Neuronal stem cell (in vitro differentiated cells): Measurements from ENCODE around the gene PPARG.
"Not testable (repeated sequence)": the region's sequence is repeated elsewhere in the genome, so short reads cannot be mapped to it uniquely, and the experiment has no call there.

Experiments
- DNase-seq: peaks from one replicate; pipeline ENCODE4 v3.0.0-alpha.2; 2013; ENCODE audit warnings: low spot score
- H2AFZ ChIP-seq: one replicate; pipeline ENCODE4 v1.6.1; 2013; ENCODE audit warnings: mild to moderate bottlenecking, low read length, inconsistent platforms
- H2AK5ac ChIP-seq: 2 replicates; pipeline ENCODE4 v1.6.1; 2013; ENCODE audit warnings: low read depth, mild to moderate bottlenecking, inconsistent platforms, low read length, moderate library complexity, mixed read lengths
- H2BK120ac ChIP-seq: 2 replicates; pipeline ENCODE4 v1.6.1; 2013; ENCODE audit warnings: low read depth, mild to moderate bottlenecking, inconsistent platforms, low read length, moderate library complexity, mixed read lengths
- H2BK12ac ChIP-seq: one replicate; pipeline ENCODE4 v1.6.1; 2013; ENCODE audit warnings: low read length, inconsistent platforms
- H2BK15ac ChIP-seq: 2 replicates; pipeline ENCODE4 v1.6.1; 2013; ENCODE audit warnings: mild to moderate bottlenecking, low read length, inconsistent platforms, mixed read lengths
- H2BK5ac ChIP-seq: one replicate; pipeline ENCODE4 v1.6.1; 2013; ENCODE audit warnings: inconsistent platforms, mild to moderate bottlenecking, low read length, moderate library complexity
- H3K14ac ChIP-seq: one replicate; pipeline ENCODE4 v1.6.1; 2013; ENCODE audit warnings: low read length, inconsistent platforms
- H3K18ac ChIP-seq: 2 replicates; pipeline ENCODE4 v1.6.1; 2013; ENCODE audit warnings: low read length, inconsistent platforms
- H3K23ac ChIP-seq: 2 replicates; pipeline ENCODE4 v1.6.1; 2013; ENCODE audit warnings: low read depth, mild to moderate bottlenecking, mixed read lengths, low read length, inconsistent platforms; ENCODE audit not compliant: poor library complexity
- H3K27ac ChIP-seq: replicated peaks from 3 replicates; pipeline ENCODE4 v1.5.1; 2013; ENCODE audit warnings: low read length, inconsistent platforms
- H3K27me3 ChIP-seq, 3 experiments: 2 replicates each; pipeline ENCODE4 v1.6.1; 2013; ENCODE audit warnings: low read length in 3 of 3, mild to moderate bottlenecking in 2 of 3, inconsistent platforms in 1 of 3, low read depth in 1 of 3, mixed read lengths in 1 of 3, moderate library complexity in 1 of 3; ENCODE audit not compliant: control insufficient read depth in 3 of 3, insufficient read depth in 3 of 3
- H3K36me3 ChIP-seq, 2 donors: replicated peaks in 1 of 2; 2 replicates each; pipeline ENCODE4 v1.6.1; 2013; ENCODE audit warnings: low read length in 2 of 2; ENCODE audit not compliant: control insufficient read depth in 2 of 2, insufficient read depth in 2 of 2
- H3K4ac ChIP-seq: 2 replicates; pipeline ENCODE4 v1.6.1; 2013; ENCODE audit warnings: inconsistent platforms, mild to moderate bottlenecking, low read length, moderate library complexity
- H3K4me1 ChIP-seq, 2 donors: 1 replicate in 1 of 2; 2 replicates in 1 of 2; pipeline ENCODE4 v1.6.1; 2013; ENCODE audit warnings: low read length in 2 of 2, low read depth in 1 of 2; ENCODE audit not compliant: control insufficient read depth in 2 of 2, insufficient read depth in 1 of 2
- H3K4me2 ChIP-seq: one replicate; pipeline ENCODE4 v1.6.1; 2013; ENCODE audit warnings: mild to moderate bottlenecking, low read length, inconsistent platforms; ENCODE audit not compliant: insufficient read depth, poor library complexity, severe bottlenecking
- H3K4me3 ChIP-seq, 2 donors: 2 replicates each; pipeline ENCODE4 v1.5.1; 2013; ENCODE audit warnings: low read length in 2 of 2, mild to moderate bottlenecking in 2 of 2, inconsistent platforms in 1 of 2, moderate library complexity in 1 of 2
- H3K79me1 ChIP-seq: one replicate; pipeline ENCODE4 v1.6.1; 2013; ENCODE audit warnings: low read depth, mild to moderate bottlenecking, inconsistent platforms, low read length, moderate library complexity
- H3K9ac ChIP-seq: one replicate; pipeline ENCODE4 v1.6.1; 2013; ENCODE audit warnings: mild to moderate bottlenecking, low read depth, low read length, inconsistent platforms; ENCODE audit not compliant: poor library complexity
- H3K9me3 ChIP-seq, 2 donors: replicated peaks in 1 of 2; 2 replicates each; pipeline versions ENCODE3 to v1.6.1; 2013; ENCODE audit warnings: low read length in 2 of 2, mild to moderate bottlenecking in 2 of 2, inconsistent platforms in 1 of 2, low read depth in 1 of 2, mixed read lengths in 1 of 2, moderate library complexity in 1 of 2; ENCODE audit not compliant: control insufficient read depth in 2 of 2, insufficient read depth in 1 of 2
- H4K8ac ChIP-seq: one replicate; pipeline ENCODE4 v1.6.1; 2013; ENCODE audit warnings: low read depth, mild to moderate bottlenecking, inconsistent platforms, low read length, moderate library complexity
- H4K91ac ChIP-seq: one replicate; pipeline ENCODE4 v1.6.1; 2013; ENCODE audit warnings: low read length, low read depth, mild to moderate bottlenecking, inconsistent platforms; ENCODE audit not compliant: poor library complexity
- WGBS, 2 donors: extraction: QIAGEN DNeasy Blood & Tissue Kit; methylation state at CpG; one replicate each; pipeline ENCODE4 v1.1.7; 2013; ENCODE audit warnings: missing lambda C conversion rate in 2 of 2, mixed read lengths in 1 of 2; ENCODE audit not compliant: insufficient read length in 2 of 2, insufficient replicate concordance in 1 of 2; ENCODE audit errors: extremely low coverage in 2 of 2; 5-methylcytosine and 5-hydroxymethylcytosine counted together

Gene PPARG

GRCh38 chr3:12285779-12286178, 3.1 kb upstream of the PPARG start:
- not testable (repeated sequence) for H3K14ac ChIP-seq, H2AK5ac ChIP-seq, H3K4me1 ChIP-seq, H3K27ac ChIP-seq, H2BK5ac ChIP-seq, DNase-seq, H3K9ac ChIP-seq, H4K91ac ChIP-seq, H3K36me3 ChIP-seq, H3K4me2 ChIP-seq, H3K23ac ChIP-seq, H2AFZ ChIP-seq, H3K18ac ChIP-seq, H2BK12ac ChIP-seq, H3K79me1 ChIP-seq, H2BK15ac ChIP-seq, H3K4ac ChIP-seq, H3K9me3 ChIP-seq, H3K4me3 ChIP-seq, H2BK120ac ChIP-seq, H4K8ac ChIP-seq
- H3K27me3 ChIP-seq: peaks cover 8 to 55% (median 25%) of the 10 kb centered on the region in 3 experiments
- no CpG with 5 or more reads among the region's 7 CpGs for WGBS, 2 donors

GRCh38 chr3:12286504-12286903, 2.4 kb upstream of the PPARG start:
- Histone ChIP-seq H2BK12ac (no peak overlapping the region), H3K79me1 (no peaks in the 10 kb centered on the region), H3K9me3 (no peaks in the 10 kb centered on the region), H3K4me1 (no peaks in the 10 kb centered on the region), H3K4me3 (no peak overlapping the region), H3K27me3 (peaks cover 8 to 62% (median 25%) of the 10 kb centered on the region in 3 experiments), H3K23ac (no peak overlapping the region), H3K4me2 (no peak overlapping the region), H3K14ac (no peak overlapping the region), H2BK15ac (no peak overlapping the region), H2AFZ (no peak overlapping the region), H3K27ac (no peak overlapping the region), H2BK120ac (no peak overlapping the region), H3K4ac (no peak overlapping the region), H3K9ac (no peak overlapping the region), H4K8ac (no peak overlapping the region), H4K91ac (no peak overlapping the region), H3K18ac (no peak overlapping the region), H2AK5ac (no peak overlapping the region), H3K36me3 (no peaks in the 10 kb centered on the region), H2BK5ac (no peak overlapping the region)
- DNase-seq: no peak
- no CpG with 5 or more reads among the region's 12 CpGs for WGBS, 2 donors

- H3K18ac ChIP-seq: peak overlapping the region; percentile 85
- peak overlapping the region; percentile 66 for H2AFZ ChIP-seq
- H3K14ac ChIP-seq: peak overlapping the region; percentile 56
- H4K8ac ChIP-seq: no peak overlapping the region
- H3K4me3 ChIP-seq: peak overlapping the region in 1 of 2 donors; percentile 76
- no peak overlapping the region for H2BK120ac ChIP-seq
- H2BK12ac ChIP-seq: no peak overlapping the region
- H3K4me2 ChIP-seq: peak overlapping the region; percentile 80
- peaks cover 8 to 68% (median 25%) of the 10 kb centered on the region in 3 experiments for H3K27me3 ChIP-seq
- H2BK5ac ChIP-seq: no peak overlapping the region
- no peaks in the 10 kb centered on the region for H3K79me1 ChIP-seq
- no peaks in the 10 kb centered on the region for H3K36me3 ChIP-seq
- H2BK15ac ChIP-seq: no peak overlapping the region
- no peak for DNase-seq
- H3K4ac ChIP-seq: no peak overlapping the region
- H4K91ac ChIP-seq: no peak overlapping the region
- H3K27ac ChIP-seq: no peak overlapping the region
- H2AK5ac ChIP-seq: no peak overlapping the region
- H3K9ac ChIP-seq: peak overlapping the region; percentile 21
- no CpG with 5 or more reads among the region's 33 CpGs for WGBS, 2 donors
- H3K9me3 ChIP-seq: no peaks in the 10 kb centered on the region
- H3K23ac ChIP-seq: no peak overlapping the region
- H3K4me1 ChIP-seq: no peaks in the 10 kb centered on the region
These were observed 1.7 kb upstream of the PPARG start for GRCh38 chr3:12286927-12287726.

GRCh38 chr3:12287727-12288181, 1.1 kb upstream of the PPARG start:
- H3K36me3 ChIP-seq: no peaks in the 10 kb centered on the region
- H3K14ac ChIP-seq: no peak overlapping the region
- H3K18ac ChIP-seq: peak overlapping the region; percentile 92
- no peak overlapping the region for H2BK120ac ChIP-seq
- peak overlapping the region; percentile 53 for H2BK5ac ChIP-seq
- DNase-seq: peak; percentile 44
- H4K91ac ChIP-seq: no peak overlapping the region
- peaks cover 8 to 73% (median 25%) of the 10 kb centered on the region in 3 experiments for H3K27me3 ChIP-seq
- H2BK15ac ChIP-seq: peak overlapping the region; percentile 75
- H2AFZ ChIP-seq: peak overlapping the region; percentile 80
- no peak overlapping the region for H2AK5ac ChIP-seq
- peak overlapping the region; percentile 98 for H3K4me2 ChIP-seq
- no peaks in the 10 kb centered on the region for H3K79me1 ChIP-seq
- peak overlapping the region; percentile 84 for H3K9ac ChIP-seq
- H3K4me3 ChIP-seq: peak overlapping the region in 1 of 2 donors; percentile 81
- no peak overlapping the region for H2BK12ac ChIP-seq
- no peaks in the 10 kb centered on the region for H3K4me1 ChIP-seq
- H4K8ac ChIP-seq: no peak overlapping the region
- H3K9me3 ChIP-seq: no peaks in the 10 kb centered on the region
- H3K4ac ChIP-seq: no peak overlapping the region
- H3K27ac ChIP-seq: no peak overlapping the region
- no peak overlapping the region for H3K23ac ChIP-seq
- no CpG with 5 or more reads among the region's 63 CpGs for WGBS, 2 donors
